Activated T-helper 9 cell treated with anti-CD3 and anti-CD28 coated beads, Interleukin-2, amount 50 U/mL, for 16 hours (primary cell): ENCODE measurements around the gene RAC3.

ENCODE experiments used
- DNase-seq: peaks from one replicate; pipeline ENCODE4 v3.0.0-alpha.2; 2020; ENCODE audit warnings: low read depth

The RAC3 gene

DNA sequence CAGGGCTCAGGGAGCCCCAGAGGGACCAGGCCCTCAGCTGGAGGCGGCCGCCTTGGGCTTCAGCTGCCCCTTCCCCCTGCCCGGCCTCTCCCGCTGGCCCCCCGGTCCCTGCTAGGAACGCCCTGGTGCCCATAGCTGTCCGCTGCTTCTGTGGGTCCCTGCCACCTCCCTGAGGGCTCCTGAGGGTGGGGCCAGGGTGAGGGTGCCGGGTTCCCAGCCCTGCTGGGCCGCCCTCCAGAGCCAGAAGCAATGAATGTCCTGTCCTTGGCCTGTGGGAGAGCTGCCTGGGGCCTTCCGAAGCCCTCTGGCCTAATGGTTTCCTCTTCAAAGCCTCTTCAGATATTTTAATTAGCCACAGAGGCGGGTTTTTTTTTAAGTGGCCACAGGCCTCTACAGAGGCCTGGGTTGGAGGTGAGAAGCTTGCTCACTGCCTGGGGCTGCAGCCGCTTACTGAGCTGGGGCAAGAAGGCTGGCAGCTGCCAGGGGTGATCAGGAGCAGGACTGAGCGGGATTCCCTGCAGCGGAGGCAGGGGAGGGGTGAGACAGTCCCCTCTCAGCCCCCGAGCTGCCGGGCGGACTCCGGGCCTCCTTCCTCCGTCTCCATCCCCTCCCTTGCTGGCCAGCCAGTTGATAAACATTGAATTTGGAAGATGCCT, 18.7 kb upstream of the RAC3 start:
- no peak for DNase-seq

DNA sequence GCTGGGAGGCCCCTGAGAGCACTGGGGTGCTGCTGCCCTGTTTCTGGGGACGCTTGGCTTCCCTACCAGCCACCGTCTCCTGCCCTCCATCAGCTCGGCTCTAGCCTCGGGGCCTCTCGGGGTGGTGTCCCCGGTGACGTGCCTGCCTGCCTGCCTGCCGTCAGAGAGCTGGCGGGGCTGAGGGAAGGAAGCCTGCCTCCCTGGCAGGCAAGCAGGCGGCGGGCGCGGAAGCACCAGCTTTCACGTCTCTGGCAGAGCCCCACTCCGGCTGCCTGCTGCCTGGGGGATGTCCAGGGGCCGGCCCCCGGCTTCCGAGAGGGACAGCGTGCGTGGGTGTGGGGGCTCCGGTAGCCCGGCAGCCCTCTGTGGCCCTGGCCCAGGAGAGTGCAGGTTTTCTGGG, 18.1 kb upstream of the RAC3 start:
- no peak for DNase-seq

DNA sequence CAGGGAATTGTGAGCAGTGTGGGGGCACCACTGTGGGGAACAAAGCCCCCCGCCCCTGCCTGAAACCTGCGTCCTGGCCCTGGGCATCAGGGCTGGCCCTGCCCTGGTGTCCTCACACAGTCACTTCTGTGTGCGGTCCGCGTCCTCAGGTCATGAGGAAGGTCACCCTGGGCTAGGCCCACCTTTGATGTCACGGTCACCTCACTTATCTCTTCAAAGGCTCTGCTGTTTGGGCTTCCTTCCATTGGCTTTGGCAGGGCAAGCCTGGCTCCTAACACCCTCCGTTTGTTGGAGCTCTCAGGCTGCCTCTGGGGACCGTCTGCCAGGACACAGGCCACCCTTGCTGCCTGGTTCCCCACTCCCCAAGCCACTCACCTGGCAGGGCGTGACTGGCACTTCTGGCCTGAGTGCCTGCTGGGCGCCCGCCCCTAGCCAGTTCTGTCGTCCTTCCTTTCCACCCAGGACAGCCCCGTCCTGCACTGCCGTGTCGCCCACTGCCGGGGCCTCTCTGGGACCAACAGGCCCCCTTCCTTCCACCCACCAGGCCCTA, 17.6 kb upstream of the RAC3 start:
- no peak for DNase-seq

DNA sequence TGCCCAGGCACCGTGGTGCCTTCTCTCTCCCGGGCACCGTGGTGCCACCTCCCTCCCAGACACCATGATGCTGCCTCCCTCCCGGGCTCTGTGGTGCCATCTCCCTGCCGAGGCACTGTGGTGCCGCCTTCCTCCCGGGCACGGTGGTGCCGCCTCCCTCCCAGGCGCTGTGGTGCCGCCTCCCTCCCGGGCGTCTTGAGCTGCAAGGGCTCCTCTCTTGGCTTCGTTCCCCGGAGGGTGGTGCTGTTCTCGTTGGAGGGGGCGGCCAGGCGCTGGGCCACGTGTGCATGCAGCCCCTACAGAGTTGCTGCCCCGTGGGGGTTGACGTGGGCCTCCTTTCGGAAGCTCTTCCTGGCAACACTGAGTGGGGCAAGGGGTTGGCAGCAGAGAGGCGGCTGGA, 17.0 kb upstream of the RAC3 start:
- DNase-seq: no peak

DNA sequence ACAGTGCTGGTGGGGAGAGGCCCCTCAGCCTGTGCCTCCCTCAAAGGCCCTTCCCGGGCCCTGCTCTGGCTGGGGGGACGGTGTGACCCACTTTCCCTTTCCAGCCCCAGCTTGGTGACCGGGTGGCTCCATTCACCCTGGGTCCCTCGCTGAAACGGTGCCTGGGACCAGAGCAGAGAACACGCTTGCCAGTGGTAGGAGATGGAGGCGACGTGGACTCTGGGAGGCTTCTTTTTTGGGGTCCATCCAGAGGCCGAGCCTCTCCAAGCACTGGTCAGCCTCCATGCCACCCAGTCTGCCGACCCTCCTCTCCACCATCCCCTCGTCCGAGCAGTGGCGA, 16.5 kb upstream of the RAC3 start:
- DNase-seq: no peak

DNA sequence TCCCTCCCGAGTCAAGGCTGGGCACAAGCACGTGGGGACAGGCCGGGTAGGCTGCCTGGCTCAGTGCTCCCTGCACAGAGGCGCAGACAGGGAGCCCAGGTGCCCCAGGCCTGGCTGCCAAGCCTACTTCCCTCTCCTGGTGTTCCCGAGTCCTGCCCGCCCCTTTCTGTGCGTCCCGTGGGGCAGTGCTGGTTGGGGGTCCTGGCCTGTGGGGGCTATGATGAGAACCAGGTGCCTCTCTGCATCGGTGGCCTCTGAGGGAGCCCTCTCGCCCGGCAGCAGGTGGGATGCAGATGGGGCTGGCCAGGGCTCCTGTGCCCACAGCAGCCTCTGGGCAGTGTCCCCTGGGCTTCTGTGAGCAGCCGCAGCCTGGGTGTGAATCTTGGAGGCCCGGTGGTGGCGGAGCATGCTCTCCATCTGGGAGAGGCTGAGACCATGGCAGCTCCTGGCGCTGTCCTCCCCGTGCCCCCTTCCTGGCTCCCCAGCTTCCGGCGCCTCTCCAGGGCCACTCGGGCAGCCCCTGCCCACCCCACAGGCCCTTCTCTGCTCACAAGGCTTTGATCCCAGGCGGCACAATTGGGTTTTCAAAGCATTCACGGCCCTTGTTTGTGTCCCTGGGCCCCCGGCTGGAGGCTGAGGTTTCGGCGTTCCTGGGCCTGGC, 16.0 kb upstream of the RAC3 start:
- DNase-seq: no peak

DNA sequence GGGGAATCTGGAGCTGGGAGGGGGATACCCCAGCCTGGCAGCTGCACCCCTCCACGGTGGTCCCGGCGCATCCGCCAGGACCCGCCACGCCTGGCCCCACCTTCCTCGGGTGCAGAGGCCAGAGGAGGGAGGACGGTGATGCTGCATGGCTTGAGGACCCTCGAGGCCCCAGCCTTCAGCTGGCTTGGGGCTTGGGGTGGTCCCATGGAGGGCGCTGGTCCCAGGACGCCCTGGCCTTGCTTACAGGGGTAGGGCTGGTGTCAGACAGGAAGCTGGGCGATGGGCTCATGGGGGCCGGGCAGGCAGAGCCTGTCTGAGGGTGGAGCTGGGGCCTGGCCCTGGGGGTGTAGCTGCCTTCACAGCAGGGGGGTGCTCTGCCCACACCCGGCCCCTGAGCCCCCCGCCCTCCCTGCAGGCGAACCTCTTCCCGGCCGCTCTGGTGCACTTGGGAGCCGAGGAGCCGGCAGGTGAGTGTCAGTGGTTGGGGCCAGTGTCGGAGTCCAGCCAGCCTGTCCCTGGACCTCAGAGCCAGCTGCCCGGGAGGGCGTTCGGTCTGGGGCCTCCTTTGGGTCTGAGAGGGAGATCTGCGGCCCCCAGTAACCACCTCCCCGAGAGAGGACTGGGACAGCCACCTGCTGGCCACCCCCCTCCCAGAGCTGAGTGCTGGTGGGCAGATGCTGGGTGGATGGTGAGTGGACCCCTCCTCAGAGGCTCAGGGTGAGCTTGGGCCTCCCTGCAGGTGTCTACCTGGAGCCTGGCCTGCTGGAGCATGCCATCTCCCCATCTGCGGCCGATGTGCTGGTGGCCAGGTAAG, 15.2 kb upstream of the RAC3 start:
- no peak for DNase-seq

DNA sequence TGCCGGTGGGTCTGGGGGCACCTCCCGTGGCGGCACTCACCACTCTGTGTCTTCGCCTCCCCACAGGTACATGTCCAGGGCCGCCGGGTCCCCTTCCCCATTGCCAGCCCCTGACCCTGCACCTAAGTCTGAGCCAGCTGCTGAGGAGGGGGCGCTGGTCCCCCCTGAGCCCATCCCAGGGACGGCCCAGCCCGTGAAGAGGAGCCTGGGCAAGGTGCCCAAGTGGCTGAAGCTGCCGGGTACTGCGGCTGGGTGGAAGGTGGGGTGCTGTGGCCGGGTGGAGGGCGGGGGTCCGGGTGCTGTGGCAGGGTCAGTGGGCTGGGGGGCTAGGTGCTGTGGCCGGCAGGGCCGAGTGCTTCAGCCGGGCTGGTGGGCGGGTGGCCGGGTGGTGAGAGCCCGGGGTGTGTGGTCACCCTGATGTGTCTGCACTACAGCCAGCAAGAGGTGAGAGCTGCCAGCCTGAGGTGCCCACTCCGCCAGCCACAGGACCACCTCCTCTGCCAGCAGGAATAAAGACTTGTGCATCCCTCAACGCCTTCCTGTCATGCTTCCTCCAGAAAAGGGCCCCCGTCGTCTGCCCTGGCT, 14.5 kb upstream of the RAC3 start:
- DNase-seq: no peak

DNA sequence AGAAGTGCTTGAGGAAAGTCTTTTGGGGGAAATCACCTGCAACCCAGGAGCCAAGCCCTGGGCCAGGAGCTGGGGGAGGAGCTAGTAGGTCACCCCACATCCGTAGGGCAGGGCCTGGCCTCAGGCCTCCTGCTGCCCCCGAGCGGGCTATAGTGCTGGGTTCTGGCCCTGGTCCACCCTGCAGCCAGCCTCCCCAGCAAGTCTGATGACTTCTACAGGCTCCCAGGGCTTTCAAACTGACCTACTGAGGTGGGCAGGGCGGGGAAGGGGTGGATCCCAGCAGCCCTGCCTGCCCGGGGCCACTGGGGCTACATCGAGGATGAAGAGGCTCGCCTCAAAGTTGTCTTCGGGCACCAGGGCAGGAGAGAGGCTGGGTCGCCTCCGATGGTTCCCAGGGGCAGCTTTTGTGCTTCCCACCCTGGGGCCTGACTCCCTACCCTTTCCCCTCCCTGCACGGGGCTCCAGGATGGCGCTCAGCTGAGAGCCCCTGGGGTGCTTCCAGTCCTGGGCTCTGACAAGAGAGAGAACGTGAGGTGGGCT, 13.8 kb upstream of the RAC3 start:
- no peak for DNase-seq

DNA sequence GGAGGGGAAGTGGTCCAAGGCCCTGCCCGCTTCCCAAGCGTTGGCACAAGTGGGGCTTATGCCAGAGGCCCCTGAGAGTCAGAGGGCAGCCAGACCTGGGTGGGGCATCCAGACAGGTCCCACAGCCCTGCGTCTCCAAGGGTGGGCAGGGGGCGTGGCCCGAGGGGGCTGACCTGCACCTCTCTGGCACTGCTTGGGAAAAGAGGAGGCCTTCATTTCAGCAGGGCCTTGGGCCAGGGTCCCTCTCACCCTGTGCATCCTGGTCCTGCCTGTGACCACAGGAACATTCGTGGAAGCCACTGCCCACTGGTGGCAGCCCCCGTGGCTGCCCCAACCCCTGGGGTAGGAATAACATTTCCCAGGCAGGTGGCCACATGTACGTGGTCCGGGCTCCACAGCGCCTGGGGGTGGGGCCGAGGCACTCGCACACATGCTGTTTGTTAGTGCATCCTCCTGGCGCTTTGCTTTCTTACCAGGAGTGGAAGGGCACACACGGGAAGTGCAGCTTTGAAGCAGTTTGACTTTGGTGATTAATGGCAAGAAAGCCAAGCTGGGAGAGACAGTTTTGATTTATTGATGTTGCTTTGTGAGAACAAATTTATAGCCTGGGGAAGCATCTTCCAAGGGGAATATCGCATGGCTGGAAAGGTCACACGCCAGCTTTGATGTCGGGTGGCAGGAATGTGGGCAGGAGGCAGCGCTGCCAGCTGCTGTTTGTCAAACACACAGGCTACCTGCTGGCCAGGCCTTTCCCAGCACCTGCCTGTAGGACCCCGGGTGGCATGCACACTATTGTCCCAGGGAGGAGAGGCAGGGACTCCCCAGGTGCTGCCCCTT, 13.1 kb upstream of the RAC3 start:
- DNase-seq: no peak

DNA sequence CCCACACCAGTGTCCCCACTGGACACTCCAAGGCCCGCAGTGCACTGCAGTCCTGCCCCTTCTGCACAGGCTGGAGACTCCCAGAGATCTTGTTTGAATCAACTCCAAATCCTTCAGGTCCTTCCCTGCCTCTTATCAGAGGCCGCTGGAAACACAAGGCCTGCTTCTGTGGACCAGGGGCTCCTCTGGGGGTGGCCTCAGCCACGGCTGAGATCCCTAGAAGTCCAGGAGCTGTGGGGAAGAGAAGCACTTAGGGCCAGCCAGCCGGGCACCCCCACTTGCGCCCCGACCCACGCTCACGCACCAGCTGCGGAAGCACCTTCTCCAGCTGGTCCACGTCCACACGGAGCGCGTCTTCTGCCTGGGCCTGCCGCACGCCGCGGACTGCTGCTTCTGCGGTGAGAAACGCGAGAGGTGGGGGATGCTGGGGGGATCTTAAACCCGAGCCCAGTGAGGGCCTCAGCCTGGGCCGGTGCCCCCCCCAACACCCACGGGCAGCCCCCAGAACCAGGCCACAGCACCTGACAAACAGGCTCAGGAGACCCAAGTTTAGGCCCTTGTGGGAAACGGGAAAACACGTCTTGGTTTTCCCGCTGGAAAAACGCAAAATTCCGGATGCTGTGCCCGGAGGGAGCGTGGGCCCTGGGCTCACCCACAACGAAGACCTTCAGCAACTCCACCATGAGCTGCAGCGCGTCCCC, 12.3 kb upstream of the RAC3 start:
- no peak for DNase-seq

DNA sequence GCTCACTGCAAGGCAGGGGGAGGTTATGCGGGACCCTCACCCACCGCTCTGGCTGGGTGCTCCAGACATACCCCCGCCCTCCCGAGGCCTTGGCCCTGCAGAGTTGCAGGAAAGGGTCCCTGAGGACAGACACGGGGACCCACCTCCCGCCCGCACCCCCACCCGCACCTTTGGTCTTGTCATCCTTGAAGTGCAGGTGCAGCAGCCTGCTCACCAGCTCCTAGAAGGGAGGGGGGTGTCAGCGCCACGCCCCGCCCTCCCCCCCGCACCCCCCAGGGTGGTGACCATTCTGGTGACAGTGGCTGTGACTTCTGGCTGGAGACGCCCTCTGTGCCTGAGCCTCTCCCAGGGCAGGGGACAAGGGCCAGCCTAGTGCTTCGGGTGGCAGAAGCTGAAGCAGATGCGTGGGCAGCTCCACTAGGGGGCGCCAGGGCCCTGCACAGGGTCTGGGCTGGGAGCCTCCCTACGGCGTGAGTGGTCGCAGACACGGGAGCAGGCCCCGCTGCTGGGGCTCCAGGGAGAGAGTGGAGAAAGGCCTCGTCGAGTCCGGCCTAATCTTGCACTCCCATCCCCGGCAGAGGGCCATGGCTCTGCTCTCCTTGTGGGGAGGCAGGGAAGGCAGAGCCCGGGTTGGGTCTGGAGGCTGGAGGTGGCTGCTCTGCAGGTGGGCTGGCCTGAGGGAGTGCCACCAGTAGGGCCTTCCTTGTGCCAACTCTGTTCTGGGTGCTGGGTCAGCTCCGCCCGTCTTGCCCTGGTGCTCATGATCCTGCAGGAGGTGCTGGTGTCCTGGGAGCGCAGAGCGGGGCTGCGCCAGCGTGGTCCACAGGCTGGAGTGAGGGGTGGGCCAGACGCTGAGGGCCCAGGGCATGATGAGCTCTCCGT, 11.5 kb upstream of the RAC3 start:
- DNase-seq: peak; percentile 44

DNA sequence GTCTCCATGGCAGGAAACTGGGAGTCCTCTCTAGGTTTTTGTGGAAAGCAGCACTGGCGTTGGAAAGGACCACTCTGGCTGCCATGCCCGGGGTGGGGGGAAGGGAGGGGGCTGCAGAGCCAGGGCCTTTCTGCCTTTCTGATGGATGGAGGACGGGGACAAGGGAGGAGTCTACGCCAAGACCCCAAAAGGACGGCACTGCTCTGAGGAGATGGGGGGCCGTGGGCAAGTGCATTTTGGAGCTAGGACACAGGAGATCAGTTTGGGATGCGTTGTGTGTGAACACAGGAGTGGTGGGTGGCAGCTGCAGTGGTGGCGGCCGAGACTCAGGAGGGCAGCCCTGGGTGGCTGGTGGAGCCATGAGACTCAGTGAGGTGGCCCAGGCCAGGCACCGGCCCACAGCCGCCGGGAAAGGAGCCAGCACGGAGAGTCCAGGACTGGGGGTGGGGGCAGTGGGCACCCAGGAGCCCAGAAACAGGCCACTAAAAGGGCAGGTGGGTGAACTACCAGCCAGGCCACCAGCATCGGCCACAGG, 10.8 kb upstream of the RAC3 start:
- no peak for DNase-seq

DNA sequence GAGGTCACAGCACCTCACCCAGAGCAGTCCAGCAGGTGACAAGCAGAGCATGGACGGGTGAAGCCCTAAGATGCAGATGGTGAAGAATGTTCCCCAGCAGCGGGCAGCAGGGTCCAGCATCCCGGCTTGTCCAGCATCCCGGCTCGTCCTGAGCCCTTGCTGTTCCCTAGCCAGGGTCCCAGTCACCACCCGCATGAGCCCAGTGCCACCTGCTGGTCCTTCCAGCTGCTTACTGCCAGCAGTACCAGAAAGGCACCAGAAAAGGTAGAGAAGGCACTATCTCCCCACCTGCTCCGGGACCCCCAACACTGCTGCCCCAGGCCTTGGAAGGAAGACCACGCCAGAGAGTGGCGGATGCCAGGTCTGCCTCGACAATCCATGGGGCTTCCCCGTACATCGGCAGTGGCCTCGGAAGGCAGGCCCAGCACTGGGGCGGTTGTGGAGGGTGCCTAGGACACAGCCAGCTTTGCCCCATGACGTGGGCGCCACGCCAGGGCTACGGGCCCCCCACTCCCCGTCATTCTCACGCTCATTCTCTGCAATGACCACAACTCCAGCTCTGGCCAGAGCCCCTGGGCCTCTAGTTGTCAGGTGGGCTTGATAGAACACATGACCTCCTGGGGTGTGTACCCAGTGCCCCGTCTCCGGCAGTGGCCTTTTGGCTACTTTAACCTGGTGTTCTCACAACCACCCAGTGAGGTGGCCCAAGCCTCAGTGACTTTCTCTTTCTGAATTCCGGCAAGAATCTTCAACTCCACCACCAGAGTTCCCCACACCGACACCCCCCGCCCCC, 10.2 kb upstream of the RAC3 start:
- DNase-seq: peak; percentile 37

DNA sequence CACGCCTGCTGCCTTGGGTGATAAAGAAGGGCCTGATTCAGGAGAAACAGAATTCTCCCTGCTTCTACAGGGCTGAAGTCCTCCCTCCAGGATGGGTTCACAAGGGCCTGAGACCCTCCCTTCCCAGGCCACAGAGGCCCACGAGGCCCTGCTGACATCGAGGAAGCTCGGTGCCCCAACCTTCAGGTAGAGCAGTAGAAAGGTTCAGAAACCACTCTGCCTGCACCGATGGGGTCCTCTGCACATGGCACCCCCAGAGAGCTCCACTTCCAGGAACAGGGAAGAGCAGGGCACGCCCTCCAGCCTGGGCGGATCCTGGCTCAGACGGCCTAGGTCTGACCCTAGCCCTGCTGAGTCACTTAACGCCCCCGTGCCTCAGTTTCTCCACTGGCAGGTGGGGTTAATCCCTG, 9.6 kb upstream of the RAC3 start:
- DNase-seq: no peak

DNA sequence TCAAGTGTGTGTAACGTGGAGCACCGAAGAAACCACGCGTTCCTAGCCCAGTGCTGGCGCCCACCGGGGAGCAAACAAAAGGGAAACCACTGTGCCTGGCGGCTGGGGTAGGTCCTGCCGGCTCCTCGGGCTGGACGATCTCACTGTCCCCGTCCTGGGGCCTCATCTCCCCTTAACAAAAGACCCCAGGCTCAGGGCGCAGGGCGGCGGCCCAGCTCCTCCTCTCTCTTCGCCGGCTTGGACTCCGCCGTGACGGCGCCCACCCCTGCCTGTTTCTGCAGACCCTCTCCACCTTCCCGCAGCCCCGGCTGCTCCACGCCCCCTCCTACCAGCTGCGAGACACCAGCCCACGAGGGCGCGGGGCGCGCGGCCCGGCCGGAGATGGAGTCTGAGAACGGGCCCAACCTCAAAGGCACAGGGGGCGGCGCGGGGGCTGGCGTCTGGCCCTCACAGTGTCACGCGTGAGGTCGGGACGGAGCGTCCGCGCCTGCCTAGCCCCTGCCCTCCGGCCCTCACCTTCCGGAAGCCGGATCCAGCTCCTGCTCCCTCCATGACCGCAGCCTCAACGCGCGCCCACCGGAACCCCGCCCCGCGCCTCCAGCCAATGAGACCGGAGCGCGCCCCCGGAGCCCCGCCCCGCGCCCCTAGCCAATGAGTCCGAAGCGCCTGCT, 9.0 kb upstream of the RAC3 start, which contains the start of gene CENPX:
Gene CENPX (minus strand): TSS at position 569 of the 671 bp plus-strand sequence. CDS start 17 bp downstream, at position 552.
- no peak for DNase-seq

DNA sequence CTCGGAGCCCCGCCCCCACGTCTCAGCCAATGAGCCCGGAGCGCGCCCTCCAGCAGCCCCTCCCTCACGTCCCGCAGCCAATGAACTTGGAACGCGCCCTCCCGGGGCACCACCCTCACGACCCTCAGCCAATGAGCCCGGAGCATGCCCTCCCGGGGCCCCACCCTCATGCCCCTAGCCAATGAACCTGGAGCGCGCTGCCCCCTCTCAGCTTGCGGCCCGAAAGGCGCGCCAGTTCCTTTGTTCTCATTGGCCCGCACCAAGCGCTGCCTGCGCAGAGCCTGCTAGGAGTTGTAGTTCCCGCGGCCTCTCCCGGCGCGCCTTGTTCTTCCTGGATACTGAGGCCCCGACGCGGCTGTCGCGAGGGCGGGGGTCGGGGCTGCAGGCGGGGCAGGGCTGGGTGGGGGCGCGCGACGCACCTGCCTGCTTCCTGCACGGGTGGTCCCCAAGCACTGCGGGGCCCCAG, 8.5 kb upstream of the RAC3 start, which contains the start of gene LRRC45:
Gene LRRC45 (plus strand): TSS at position 325 of the 466 bp plus-strand sequence. CDS start 339 bp downstream, outside the sequence.
- peak; percentile 100 for DNase-seq
